Parathyroid adenoma (tissue), 2 donors: ENCODE measurements around the gene IMPA2.

Source experiments
- H2AFZ ChIP-seq: fragments of 300-600 bp; sonication (generic); one replicate; pipeline ENCODE4 v1.7.0; 2017; ENCODE audit warnings: antibody characterized with exemption, mild to moderate bottlenecking
- H3K27ac ChIP-seq: fragments of 300-600 bp; sonication (generic); one replicate; pipeline ENCODE4 v1.7.0; 2017
- H3K27me3 ChIP-seq: fragments of 300-600 bp; sonication (generic); one replicate; pipeline ENCODE4 v1.7.0; 2017; ENCODE audit warnings: low read length; ENCODE audit not compliant: control insufficient read depth, insufficient read depth
- H3K36me3 ChIP-seq: fragments of 300-600 bp; sonication (generic); one replicate; pipeline ENCODE4 v1.7.0; 2017; ENCODE audit warnings: low read length; ENCODE audit not compliant: control insufficient read depth, insufficient read depth
- H3K4me1 ChIP-seq: fragments of 300-600 bp; sonication (generic); one replicate; pipeline ENCODE4 v1.7.0; 2017; ENCODE audit warnings: control low read depth
- H3K4me2 ChIP-seq: fragments of 300-600 bp; sonication (generic); one replicate; pipeline ENCODE4 v1.7.0; 2017; ENCODE audit warnings: low read length
- H3K4me3 ChIP-seq: fragments of 300-600 bp; sonication (generic); one replicate; pipeline ENCODE4 v1.7.0; 2017; ENCODE audit warnings: low read depth, low read length
- H3K79me2 ChIP-seq: fragments of 300-600 bp; sonication (generic); one replicate; pipeline ENCODE4 v1.7.0; 2017; ENCODE audit warnings: control low read depth
- H3K9ac ChIP-seq: fragments of 300-600 bp; sonication (generic); one replicate; pipeline ENCODE4 v1.7.0; 2017; ENCODE audit warnings: mild to moderate bottlenecking
- H3K9me3 ChIP-seq: fragments of 300-600 bp; sonication (generic); one replicate; pipeline ENCODE4 v1.7.0; 2017; ENCODE audit warnings: low read length; ENCODE audit not compliant: control insufficient read depth
- CTCF ChIP-seq: fragments of 300-600 bp; sonication (generic); IDR thresholded peaks from one replicate; pipeline ENCODE4 v1.7.0; 2017; ENCODE audit warnings: antibody characterized with exemption, mild to moderate bottlenecking
- donor health status: primary hyperparathyroidism.

Gene IMPA2

GRCh38 chr18:12021077-12021476 lies 39.8 kb downstream of the IMPA2 start:
- no peak overlapping the region for H3K4me3 ChIP-seq
- H3K9me3 ChIP-seq = no peaks in the 10 kb centered on the region
- no peak overlapping the region for H3K4me2 ChIP-seq
- H3K4me1 ChIP-seq = no peaks in the 10 kb centered on the region
- no peaks in the 10 kb centered on the region for H3K79me2 ChIP-seq
- no peak for TF ChIP-seq CTCF
- no peak overlapping the region for H3K9ac ChIP-seq
- no peaks in the 10 kb centered on the region for H3K27me3 ChIP-seq
- no peaks in the 10 kb centered on the region for H3K36me3 ChIP-seq
- H2AFZ ChIP-seq = no peak overlapping the region
- no peak overlapping the region for H3K27ac ChIP-seq

GRCh38 chr18:12021596-12021995 lies 40.3 kb downstream of the IMPA2 start:
- H3K4me3 ChIP-seq = no peak overlapping the region
- no peaks in the 10 kb centered on the region for H3K27me3 ChIP-seq
- H2AFZ ChIP-seq = no peak overlapping the region
- no peaks in the 10 kb centered on the region for H3K4me1 ChIP-seq
- H3K9me3 ChIP-seq = no peaks in the 10 kb centered on the region
- H3K36me3 ChIP-seq = no peaks in the 10 kb centered on the region
- no peak for TF ChIP-seq CTCF
- no peak overlapping the region for H3K4me2 ChIP-seq
- no peaks in the 10 kb centered on the region for H3K79me2 ChIP-seq
- no peak overlapping the region for H3K27ac ChIP-seq
- H3K9ac ChIP-seq = no peak overlapping the region

- Histone ChIP-seq H3K9me3 (no peaks in the 10 kb centered on the region), H3K36me3 (no peaks in the 10 kb centered on the region), H3K9ac (no peak overlapping the region), H3K27ac (no peak overlapping the region), H3K4me3 (no peak overlapping the region), H3K79me2 (no peaks in the 10 kb centered on the region), H3K4me1 (no peaks in the 10 kb centered on the region), H3K27me3 (no peaks in the 10 kb centered on the region), H3K4me2 (no peak overlapping the region), H2AFZ (no peak overlapping the region)
- no peak for TF ChIP-seq CTCF
These were observed 42.1 kb downstream of the IMPA2 start for GRCh38 chr18:12023375-12023774.

- no peak for TF ChIP-seq CTCF
- H3K4me3 ChIP-seq = no peak overlapping the region
- no peak overlapping the region for H3K9ac ChIP-seq
- H3K27me3 ChIP-seq = no peaks in the 10 kb centered on the region
- no peaks in the 10 kb centered on the region for H3K36me3 ChIP-seq
- no peaks in the 10 kb centered on the region for H3K9me3 ChIP-seq
- H3K4me2 ChIP-seq = no peak overlapping the region
- H3K4me1 ChIP-seq = no peaks in the 10 kb centered on the region
- no peak overlapping the region for H2AFZ ChIP-seq
- no peaks in the 10 kb centered on the region for H3K79me2 ChIP-seq
- no peak overlapping the region for H3K27ac ChIP-seq
These were observed 45.3 kb downstream of the IMPA2 start for GRCh38 chr18:12026562-12026961.

GRCh38 chr18:12027046-12027445 lies 45.7 kb downstream of the IMPA2 start:
- H3K4me1 ChIP-seq = no peaks in the 10 kb centered on the region

More at GRCh38 chr18:12027046-12027445, 45.7 kb downstream of the IMPA2 start:
- no peaks in the 10 kb centered on the region for H3K79me2 ChIP-seq
- H3K36me3 ChIP-seq = no peaks in the 10 kb centered on the region
- no peak for TF ChIP-seq CTCF
- no peak overlapping the region for H3K4me2 ChIP-seq
- H2AFZ ChIP-seq = no peak overlapping the region
- H3K9me3 ChIP-seq = no peaks in the 10 kb centered on the region
- H3K4me3 ChIP-seq = no peak overlapping the region
- H3K9ac ChIP-seq = no peak overlapping the region
- no peak overlapping the region for H3K27ac ChIP-seq
- no peaks in the 10 kb centered on the region for H3K27me3 ChIP-seq
